Ovary (tissue), 3 donors: Measurements from ENCODE around the gene KCNJ12.
"Not testable (repeated sequence)": the region's sequence is repeated elsewhere in the genome, so short reads cannot be mapped to it uniquely, and the experiment has no call there.

Source experiments
- CTCF ChIP-seq, 3 donors: fragments of 450-650 bp in 2 of 3; fragments of 200-600 bp in 1 of 3; IDR thresholded peaks; one replicate each; pipeline versions ENCODE4 v1.5.1 to v1.8.0; 2016 to 2022; ENCODE audit warnings: antibody characterized with exemption in 3 of 3, mild to moderate bottlenecking in 1 of 3
- EP300 ChIP-seq: sonication (generic); formaldehyde crosslinking; IDR thresholded peaks from one replicate; pipeline ENCODE4 v1.6.1; 2017; ENCODE audit warnings: antibody characterized with exemption
- donor health status: DM: no; HTN: no; CAD: no.

DNA sequence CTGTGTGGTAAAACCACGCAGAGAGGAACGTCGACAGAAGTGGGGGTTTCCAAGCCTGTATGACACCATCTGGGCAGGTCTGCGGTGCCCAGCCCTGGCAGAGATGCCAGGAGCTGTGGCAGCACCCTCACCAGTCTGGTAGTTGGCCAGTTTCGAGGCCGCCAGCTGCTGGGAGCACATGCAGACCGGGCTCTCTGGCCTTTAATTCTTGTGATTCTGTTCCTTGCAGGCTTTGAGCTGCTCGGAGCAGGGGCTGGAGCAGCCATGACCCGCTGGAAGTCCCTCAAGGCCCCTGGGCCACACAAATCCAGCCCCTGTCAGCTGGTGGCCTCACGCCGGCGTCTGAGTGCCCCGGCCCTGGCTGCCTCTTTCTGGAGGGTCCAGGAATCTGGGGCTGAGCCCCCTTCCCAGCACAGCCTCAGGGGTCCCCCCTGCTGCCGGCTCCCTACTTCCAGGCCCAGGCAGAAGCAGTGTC is 36.1 kb downstream of the KCNJ12 start:
- not testable (repeated sequence) for TF ChIP-seq EP300; CTCF (IDR thresholded peaks at IDR 0.05)
